MM.1S (cell line): ENCODE results near the gene METTL21A.
A peak's percentile ranks its signal among the peaks of the same experiment; 100 is the strongest.

ENCODE experiments used
- DNase-seq: peaks from one replicate; pipeline ENCODE4 v3.0.0-alpha.2; 2015
- H2AFZ ChIP-seq: fragments of 300-600 bp; sonication (generic); 2 replicates; pipeline ENCODE4 v1.6.0; 2016; ENCODE audit warnings: antibody characterized with exemption, low read length
- H3F3A ChIP-seq: fragments of 300-600 bp; sonication (generic); 2 replicates; pipeline ENCODE4 v1.6.1; 2016; ENCODE audit warnings: mild to moderate bottlenecking, antibody characterized with exemption, low read length, moderate library complexity, mixed read lengths; ENCODE audit not compliant: insufficient read depth
- H3K27ac ChIP-seq: fragments of 300-600 bp; sonication (generic); 2 replicates; pipeline ENCODE4 v1.5.1; 2016; ENCODE audit warnings: mild to moderate bottlenecking, low read length
- H3K27me3 ChIP-seq: fragments of 300-600 bp; sonication (generic); replicated peaks from 2 replicates; pipeline ENCODE4 v1.6.0; 2016; ENCODE audit warnings: low read length; ENCODE audit not compliant: insufficient read depth
- H3K36me3 ChIP-seq: fragments of 300-600 bp; sonication (generic); replicated peaks from 2 replicates; pipeline ENCODE4 v1.6.1; 2016; ENCODE audit warnings: mild to moderate bottlenecking, low read length, mixed read lengths; ENCODE audit not compliant: insufficient read depth
- H3K4me1 ChIP-seq: fragments of 300-600 bp; sonication (generic); 2 replicates; pipeline ENCODE4 v1.6.1; 2016; ENCODE audit warnings: low read length, mixed read lengths
- H3K4me2 ChIP-seq: fragments of 300-600 bp; sonication (generic); 2 replicates; pipeline ENCODE4 v1.6.0; 2016; ENCODE audit warnings: low read depth, low read length
- H3K4me3 ChIP-seq: fragments of 300-600 bp; sonication (generic); 2 replicates; pipeline ENCODE4 v1.5.1; 2016; ENCODE audit warnings: low read length, mixed read lengths
- H3K79me2 ChIP-seq: fragments of 300-600 bp; sonication (generic); 2 replicates; pipeline ENCODE4 v1.6.1; 2016; ENCODE audit warnings: mixed run types, low read length, mixed read lengths
- H3K9ac ChIP-seq: fragments of 300-600 bp; sonication (generic); 2 replicates; pipeline ENCODE4 v1.6.1; 2016; ENCODE audit warnings: low read length, mixed read lengths
- H3K9me2 ChIP-seq: fragments of 300-600 bp; sonication (generic); replicated peaks from 2 replicates; pipeline ENCODE4 v1.6.1; 2016; ENCODE audit warnings: mild to moderate bottlenecking, low read length, mixed read lengths; ENCODE audit not compliant: insufficient read depth
- H3K9me3 ChIP-seq: fragments of 300-600 bp; sonication (generic); replicated peaks from 2 replicates; pipeline ENCODE4 v1.6.1; 2016; ENCODE audit warnings: mild to moderate bottlenecking, low read length, mixed read lengths; ENCODE audit not compliant: insufficient read depth
- H4K20me1 ChIP-seq: fragments of 300-600 bp; sonication (generic); 2 replicates; pipeline ENCODE4 v1.6.1; 2016; ENCODE audit warnings: mild to moderate bottlenecking, low read length, moderate library complexity, mixed read lengths; ENCODE audit not compliant: insufficient read depth
- CTCF ChIP-seq: fragments of 300-600 bp; sonication (generic); IDR thresholded peaks from 2 replicates; pipeline ENCODE4 v1.5.1; 2016; ENCODE audit warnings: antibody characterized with exemption, low read length, mixed read lengths
- EZH2 ChIP-seq: fragments of 300-600 bp; sonication (generic); optimal IDR thresholded peaks from 2 replicates; pipeline ENCODE3; 2017; ENCODE audit warnings: low read depth, mild to moderate bottlenecking, antibody characterized with exemption, low read length, mixed read lengths
- EZH2phosphoT487 ChIP-seq: fragments of 300-600 bp; sonication (generic); IDR thresholded peaks from 2 replicates; pipeline ENCODE4 v1.6.1; 2018; ENCODE audit warnings: antibody characterized with exemption, low read length

METTL21A gene

GRCh38 chr2:207624185-207625013 is 795 bp downstream of the METTL21A start:
- H3K79me2 ChIP-seq, result peaks cover 7% of the 10 kb centered on the region
- no peaks in the 10 kb centered on the region for H4K20me1 ChIP-seq
- no peak for TF ChIP-seq EZH2phosphoT487
- no peak for TF ChIP-seq CTCF
- no peak for TF ChIP-seq EZH2
- no peaks in the 10 kb centered on the region for H3K9me2 ChIP-seq
- H3K27ac ChIP-seq, result peak overlapping the region; percentile 94
- H3K4me1 ChIP-seq, result 0 out of 2 replicates have a peak, but pooled peaks cover 4% of the 10 kb centered on the region
- H3K27me3 ChIP-seq, result no peaks in the 10 kb centered on the region
- peaks cover 41% of the 10 kb centered on the region for H3F3A ChIP-seq
- H2AFZ ChIP-seq, result peak overlapping the region; percentile 99
- peak; percentile 75 for DNase-seq
- H3K9me3 ChIP-seq, result no peaks in the 10 kb centered on the region
- H3K4me3 ChIP-seq, result peak overlapping the region; percentile 80
- no peaks in the 10 kb centered on the region for H3K36me3 ChIP-seq
- peak overlapping the region; percentile 75 for H3K4me2 ChIP-seq
- H3K9ac ChIP-seq, result peak overlapping the region; percentile 89

- Histone ChIP-seq H3K79me2 (peaks cover 7% of the 10 kb centered on the region), H3F3A (peaks cover 31% of the 10 kb centered on the region), H3K9me3 (no peaks in the 10 kb centered on the region), H3K9ac (no peak overlapping the region), H3K4me3 (no peak overlapping the region), H3K4me1 (0 out of 2 replicates have a peak, but pooled peaks cover 4% of the 10 kb centered on the region), H3K9me2 (no peaks in the 10 kb centered on the region), H3K4me2 (no peak overlapping the region), H2AFZ (no peak overlapping the region), H4K20me1 (no peaks in the 10 kb centered on the region), H3K27ac (no peak overlapping the region), H3K36me3 (no peaks in the 10 kb centered on the region), H3K27me3 (no peaks in the 10 kb centered on the region)
- DNase-seq, result no peak
- TF ChIP-seq EZH2 (no peak), CTCF (no peak), EZH2phosphoT487 (no peak)
Measured at GRCh38 chr2:207621501-207622039, 3.6 kb downstream of the METTL21A start.

GRCh38 chr2:207619764-207620203 is 5.4 kb downstream of the METTL21A start:
- no peaks in the 10 kb centered on the region for H3K36me3 ChIP-seq
- H2AFZ ChIP-seq, result no peak overlapping the region
- H3K4me2 ChIP-seq, result no peak overlapping the region
- no peaks in the 10 kb centered on the region for H3K27me3 ChIP-seq
- no peak overlapping the region for H3K4me3 ChIP-seq
- peaks cover 7% of the 10 kb centered on the region for H3K79me2 ChIP-seq
- no peak for DNase-seq
- no peaks in the 10 kb centered on the region for H4K20me1 ChIP-seq
- TF ChIP-seq EZH2, result no peak
- TF ChIP-seq CTCF, result no peak
- TF ChIP-seq EZH2phosphoT487, result no peak
- 0 out of 2 replicates have a peak, but pooled peaks cover 4% of the 10 kb centered on the region for H3K4me1 ChIP-seq
- no peaks in the 10 kb centered on the region for H3K9me2 ChIP-seq
- H3F3A ChIP-seq, result peaks cover 14% of the 10 kb centered on the region
- H3K9ac ChIP-seq, result no peak overlapping the region
- no peaks in the 10 kb centered on the region for H3K9me3 ChIP-seq
- H3K27ac ChIP-seq, result no peak overlapping the region
